ENCODE results near the gene ARHGEF28.

DNA sequence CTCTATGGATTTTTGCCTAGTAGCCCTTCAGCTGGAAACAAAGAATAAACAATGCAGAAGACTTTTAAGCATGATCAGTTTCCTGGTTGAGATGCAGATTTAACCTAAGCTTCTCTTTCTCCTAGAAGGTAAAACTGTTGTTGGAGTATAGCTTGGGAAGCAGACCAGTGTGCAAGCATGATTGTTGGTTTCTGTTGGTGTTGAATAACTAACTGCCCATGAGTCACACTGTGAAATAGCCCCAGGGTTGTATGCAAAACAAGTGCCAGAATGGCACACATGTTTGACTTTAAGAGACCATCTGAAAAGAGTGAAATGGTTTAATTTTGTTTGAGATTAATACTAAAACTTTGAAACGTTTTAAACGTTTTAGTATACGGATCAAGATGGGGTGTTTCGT is 227.1 kb downstream of the ARHGEF28 start:
- no peak for TF ChIP-seq CTCF (IDR thresholded peaks at IDR 0.05; ENCODE audit: low read length)
- TF ChIP-seq EZH2 (optimal IDR thresholded peaks at IDR 0.05; ENCODE audit: low read depth, low read length): no peak
